GM21423 (cell line): ENCODE measurements around the gene DDX51.
"Not testable (repeated sequence)": the region's sequence is repeated elsewhere in the genome, so short reads cannot be mapped to it uniquely, and the experiment has no call there.

Experiments
- ATAC-seq: cut with Tn5 transposase; IDR thresholded peaks from one replicate; pipeline ENCODE4 v1.9.1; 2021; ENCODE audit warnings: mild to moderate bottlenecking, moderate library complexity; ENCODE audit not compliant: unreplicated experiment

DDX51 gene

GRCh38 chr12:132141976-132142678 is 2.0 kb downstream of the DDX51 start:
- ATAC-seq = no peak

DNA sequence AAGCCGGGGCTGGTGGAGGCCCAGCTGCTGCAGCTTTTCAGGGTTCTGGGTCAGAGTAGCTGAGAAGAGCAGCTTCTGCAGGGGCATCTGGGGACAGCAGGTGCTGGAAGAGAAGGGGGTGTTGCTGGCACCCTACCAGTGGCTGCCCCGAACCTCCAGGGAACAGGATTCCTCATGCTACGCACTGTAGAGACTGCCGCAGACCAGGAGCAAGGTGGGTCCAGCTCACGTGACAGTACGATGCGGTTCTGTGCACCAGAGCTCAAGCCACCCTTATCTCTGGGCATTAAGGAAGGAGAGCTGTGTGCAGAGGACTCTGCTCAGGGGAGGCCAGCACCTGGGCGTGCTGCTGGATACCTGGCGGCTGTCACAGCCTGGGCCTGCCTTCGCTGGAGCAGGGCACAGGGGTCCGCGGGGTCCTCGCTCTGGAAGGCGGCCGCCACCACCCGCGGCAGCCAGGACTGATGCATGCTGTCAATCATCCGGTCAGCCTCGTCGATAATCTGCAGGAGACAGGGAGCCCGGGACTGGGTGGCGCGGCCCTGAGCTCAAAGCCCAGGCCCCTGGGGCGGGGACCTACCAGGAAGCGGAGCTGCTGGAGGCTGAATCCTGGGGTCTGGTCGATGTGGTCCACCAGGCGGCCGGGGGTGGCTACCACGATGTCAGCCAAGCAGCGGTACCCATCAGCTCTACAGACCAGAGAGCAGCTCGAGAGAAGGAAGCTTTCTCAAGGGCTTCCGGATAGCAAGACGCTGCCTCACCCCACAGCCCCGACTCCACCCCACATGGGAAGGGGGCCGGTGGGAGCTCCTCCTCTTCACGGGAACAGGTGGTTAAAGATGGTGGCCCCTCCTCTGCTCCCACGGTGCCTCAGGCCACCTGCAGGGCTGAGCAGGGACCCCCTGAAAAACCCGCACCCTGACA is 2.9 kb downstream of the DDX51 start:
- ATAC-seq = no peak

GRCh38 chr12:132140501-132140900 is 3.6 kb downstream of the DDX51 start:
- no peak for ATAC-seq

DNA sequence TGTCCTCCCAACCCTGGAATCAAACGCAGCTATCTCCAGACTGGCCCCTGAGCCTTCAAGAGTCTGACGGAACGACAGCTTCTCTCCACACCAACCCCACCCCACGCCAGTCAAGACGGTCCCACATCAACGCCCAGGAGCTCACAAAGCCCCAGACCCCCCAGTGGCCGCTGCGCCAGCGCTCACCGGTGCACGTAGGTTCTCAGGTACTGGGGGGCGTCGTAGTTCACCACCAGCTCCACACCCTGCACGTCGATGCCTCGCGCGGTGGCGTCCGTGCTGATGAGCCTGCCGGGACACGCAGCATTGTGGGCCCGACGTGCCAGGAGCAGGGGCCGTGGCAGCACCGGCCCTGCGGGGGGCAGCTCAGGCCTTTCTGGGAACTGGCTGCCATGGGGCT is 4.2 kb downstream of the DDX51 start:
- ATAC-seq = no peak

- ATAC-seq = no peak
Measured at GRCh38 chr12:132138941-132139871, 4.9 kb downstream of the DDX51 start.

DNA sequence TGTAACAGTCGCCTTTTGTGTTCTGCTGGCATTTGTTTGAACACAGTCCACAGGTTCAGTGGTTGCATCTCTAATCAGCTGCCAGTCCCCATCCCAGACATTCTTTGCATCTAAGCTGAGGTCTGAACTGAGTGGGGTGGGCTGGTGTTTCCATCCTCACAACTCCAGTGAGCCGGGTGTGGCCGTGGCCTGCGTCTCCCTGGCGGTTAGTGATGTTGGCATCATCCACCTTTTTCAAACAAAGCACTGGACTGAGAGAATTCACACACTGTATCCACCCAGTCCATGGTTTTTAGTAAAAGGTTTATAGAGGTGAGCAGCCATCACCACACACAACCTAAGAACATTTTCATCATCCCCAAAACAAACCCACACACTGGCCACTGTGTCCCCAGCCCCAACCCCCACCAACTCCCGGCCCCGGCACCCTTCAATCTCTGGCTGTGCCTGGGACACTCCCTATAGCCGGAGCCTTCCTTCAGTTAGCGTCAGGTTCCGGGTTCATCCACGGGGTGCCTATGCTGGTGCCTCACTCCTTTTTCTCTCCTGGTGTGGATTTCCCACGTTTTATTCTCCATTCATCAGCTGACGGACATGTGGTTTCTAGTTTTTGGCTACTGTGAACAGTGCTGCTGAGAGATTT is 6.5 kb downstream of the DDX51 start:
- no peak for ATAC-seq

- not testable (repeated sequence) for ATAC-seq
Measured at GRCh38 chr12:132136226-132136625, 7.9 kb downstream of the DDX51 start.

DNA sequence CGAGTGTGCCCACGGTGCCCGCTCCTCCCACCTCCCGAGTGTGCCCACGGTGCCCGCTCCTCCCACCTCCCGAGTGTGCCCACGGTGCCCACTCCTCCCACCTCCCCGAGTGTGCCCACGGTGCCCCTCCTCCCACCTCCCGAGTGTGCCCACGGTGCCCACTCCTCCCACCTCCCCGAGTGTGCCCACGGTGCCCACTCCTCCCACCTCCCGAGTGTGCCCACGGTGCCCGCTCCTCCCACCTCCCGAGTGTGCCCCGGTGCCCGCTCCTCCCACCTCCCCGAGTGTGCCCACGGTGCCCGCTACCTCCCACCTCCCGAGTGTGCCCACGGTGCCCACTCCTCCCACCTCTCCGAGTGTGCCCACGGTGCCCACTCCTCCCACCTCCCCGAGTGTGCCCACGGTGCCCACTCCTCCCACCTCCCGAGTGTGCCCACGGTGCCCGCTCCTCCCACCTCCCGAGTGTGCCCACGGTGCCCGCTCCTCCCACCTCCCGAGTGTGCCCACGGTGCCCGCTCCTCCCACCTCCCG is 9.4 kb downstream of the DDX51 start:
- ATAC-seq = not testable (repeated sequence)

DNA sequence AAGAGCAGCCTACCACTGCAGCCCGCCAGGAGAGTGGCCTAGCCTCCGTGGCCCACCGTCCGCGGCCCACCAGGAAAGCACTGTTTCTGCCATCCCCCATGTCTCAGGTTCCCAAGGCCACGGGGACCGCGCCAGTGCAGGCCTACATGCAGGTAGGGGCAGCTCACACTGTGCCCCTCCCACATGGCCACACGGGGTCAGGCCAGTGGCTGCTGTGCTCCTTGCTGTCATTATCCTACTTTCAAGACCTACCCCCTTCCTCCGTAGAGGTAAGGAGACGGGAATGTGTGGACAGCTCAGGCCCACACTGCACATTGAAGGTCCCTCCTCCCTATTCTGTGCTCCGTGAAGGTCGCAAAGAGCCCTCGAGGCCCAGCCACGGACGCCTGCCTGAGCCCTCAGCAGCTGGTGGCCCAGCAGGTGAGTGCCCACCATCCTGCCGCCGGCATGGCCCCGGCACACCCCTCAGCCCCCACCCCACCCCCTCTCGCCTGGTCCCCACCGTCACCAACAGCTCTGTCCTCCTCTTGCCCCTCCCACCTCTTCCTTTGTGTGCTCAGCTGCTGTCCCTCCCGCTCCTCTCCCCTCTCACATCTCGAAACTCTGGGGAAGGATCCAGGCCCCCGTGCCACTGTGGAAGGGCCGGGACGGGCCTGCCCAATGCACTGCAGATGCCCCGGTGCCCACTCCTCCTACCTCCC is 10.0 kb downstream of the DDX51 start:
- no peak for ATAC-seq

- ATAC-seq = no peak
Measured at GRCh38 chr12:132132609-132133430, 11.3 kb downstream of the DDX51 start.

- no peak for ATAC-seq
Measured at GRCh38 chr12:132131952-132132351, 12.2 kb downstream of the DDX51 start.

DNA sequence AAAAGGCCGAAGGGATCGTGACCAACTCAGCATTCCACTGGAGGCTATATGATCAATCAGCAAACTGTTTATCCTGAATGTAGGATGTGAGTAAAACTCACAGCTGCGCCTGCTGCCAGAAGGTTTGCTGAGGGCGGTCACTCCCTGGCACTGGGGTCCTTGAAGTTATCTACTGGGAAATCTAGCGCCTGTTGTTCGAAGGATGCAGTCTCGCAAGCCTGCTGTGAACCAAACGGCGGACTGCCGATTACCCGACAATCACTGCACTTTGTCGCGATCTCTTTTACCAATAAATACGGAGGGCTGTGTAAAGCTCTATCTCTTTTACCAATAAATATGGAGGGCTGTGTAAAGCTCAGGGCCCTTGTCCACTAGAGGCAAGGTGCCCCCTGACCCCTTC is 12.9 kb downstream of the DDX51 start:
- no peak for ATAC-seq

- no peak for ATAC-seq
Measured at GRCh38 chr12:132130690-132131089, 13.4 kb downstream of the DDX51 start.

GRCh38 chr12:132129007-132129406 is 15.1 kb downstream of the DDX51 start:
- no peak for ATAC-seq

GRCh38 chr12:132127041-132127440 is 17.1 kb downstream of the DDX51 start:
- ATAC-seq = no peak

GRCh38 chr12:132125736-132126135 is 18.4 kb downstream of the DDX51 start:
- no peak for ATAC-seq

- ATAC-seq = no peak
Measured at GRCh38 chr12:132124766-132125425, 19.2 kb downstream of the DDX51 start.
